ENCODE data around the gene ATMIN. TPM values are rescaled to one million over a fixed set of nuclear protein-coding genes. Genes with fewer than 3 reads are reported as not detected.
A peak's percentile ranks its signal among the peaks of the same experiment; 100 is the strongest.

Gene ATMIN
- total RNA-seq, 1 experiment from 2014 or later = 28.4 TPM

DNA sequence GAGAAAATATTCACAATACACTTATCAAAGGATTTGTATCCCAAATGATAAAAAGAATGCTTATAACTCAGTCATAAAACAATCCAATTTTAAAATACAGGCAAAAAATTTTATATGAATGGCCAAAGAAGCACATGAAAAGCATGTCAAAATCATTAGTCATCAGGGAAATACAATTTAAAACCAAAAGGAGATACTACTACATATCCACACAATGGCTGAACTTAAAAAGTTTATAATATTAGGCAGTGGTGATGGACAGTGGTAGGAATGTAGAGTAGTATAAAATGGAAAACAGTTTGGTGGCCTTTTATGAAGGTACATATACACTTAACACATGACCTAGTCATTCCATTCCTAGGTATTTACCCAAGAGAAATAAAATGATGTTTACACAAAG is 41.2 kb upstream of the ATMIN start:
- peaks cover 10% of the 10 kb centered on the region for H3K4me1 ChIP-seq (ENCODE audit: control insufficient read depth, insufficient read depth, low read length)
- no peaks in the 10 kb centered on the region for H3K9me3 ChIP-seq (ENCODE audit: control insufficient read depth, insufficient read depth, low read depth, low read length)
- no peaks in the 10 kb centered on the region for H3K36me3 ChIP-seq (ENCODE audit: control insufficient read depth, insufficient read depth, low read length)
- DNase-seq (ENCODE audit: low read depth, low spot score) = no peak
- TF ChIP-seq POLR2AphosphoS5 (IDR thresholded peaks at IDR 0.05; ENCODE audit: low read depth, low read length) (no peak), TCF7L2 (IDR thresholded peaks at IDR 0.05; ENCODE audit: low read depth, low read length) (no peak), SIN3A (IDR thresholded peaks at IDR 0.05; ENCODE audit: borderline replicate concordance, insufficient read depth, low read depth, low read length) (no peak), REST (IDR thresholded peaks at IDR 0.05; ENCODE audit: insufficient read depth in 1 of 2, low read depth in 2 of 2, low read length in 1 of 2) (no peak)
- TF ChIP-seq, protein P1, sequence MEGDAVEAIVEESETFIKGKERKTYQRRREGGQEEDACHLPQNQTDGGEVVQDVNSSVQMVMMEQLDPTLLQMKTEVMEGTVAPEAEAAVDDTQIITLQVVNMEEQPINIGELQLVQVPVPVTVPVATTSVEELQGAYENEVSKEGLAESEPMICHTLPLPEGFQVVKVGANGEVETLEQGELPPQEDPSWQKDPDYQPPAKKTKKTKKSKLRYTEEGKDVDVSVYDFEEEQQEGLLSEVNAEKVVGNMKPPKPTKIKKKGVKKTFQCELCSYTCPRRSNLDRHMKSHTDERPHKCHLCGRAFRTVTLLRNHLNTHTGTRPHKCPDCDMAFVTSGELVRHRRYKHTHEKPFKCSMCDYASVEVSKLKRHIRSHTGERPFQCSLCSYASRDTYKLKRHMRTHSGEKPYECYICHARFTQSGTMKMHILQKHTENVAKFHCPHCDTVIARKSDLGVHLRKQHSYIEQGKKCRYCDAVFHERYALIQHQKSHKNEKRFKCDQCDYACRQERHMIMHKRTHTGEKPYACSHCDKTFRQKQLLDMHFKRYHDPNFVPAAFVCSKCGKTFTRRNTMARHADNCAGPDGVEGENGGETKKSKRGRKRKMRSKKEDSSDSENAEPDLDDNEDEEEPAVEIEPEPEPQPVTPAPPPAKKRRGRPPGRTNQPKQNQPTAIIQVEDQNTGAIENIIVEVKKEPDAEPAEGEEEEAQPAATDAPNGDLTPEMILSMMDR (IDR thresholded peaks at IDR 0.05) = no peak
- BruUV-seq (replicated peaks) = no TSS peak
- no peak overlapping the region for H3K4me3 ChIP-seq (ENCODE audit: low read depth in 2 of 2, low read length in 2 of 2)
- in situ Hi-C loops (cut with HindIII; ENCODE audit: low pct_unique_long_range_greater_than_20kb, low sequenced_read_pairs) (no loop called here), intact Hi-C loops (cut with micrococcal nuclease; ENCODE audit: unreplicated experiment) (no loop called here)
- ChIA-PET CTCF (interaction anchor here (0.6 kb wide), 1 partner anchor 19 kb away, joined by 3 read pairs; no protein-coding TSS in a partner anchor), POLR2A (no interaction called here)
- no peak for ATAC-seq
- H3K27ac ChIP-seq (ENCODE audit: low read length) = no peak overlapping the region
- no peaks in the 10 kb centered on the region for H3K27me3 ChIP-seq (ENCODE audit: control insufficient read depth, insufficient read depth, low read length)

DNA sequence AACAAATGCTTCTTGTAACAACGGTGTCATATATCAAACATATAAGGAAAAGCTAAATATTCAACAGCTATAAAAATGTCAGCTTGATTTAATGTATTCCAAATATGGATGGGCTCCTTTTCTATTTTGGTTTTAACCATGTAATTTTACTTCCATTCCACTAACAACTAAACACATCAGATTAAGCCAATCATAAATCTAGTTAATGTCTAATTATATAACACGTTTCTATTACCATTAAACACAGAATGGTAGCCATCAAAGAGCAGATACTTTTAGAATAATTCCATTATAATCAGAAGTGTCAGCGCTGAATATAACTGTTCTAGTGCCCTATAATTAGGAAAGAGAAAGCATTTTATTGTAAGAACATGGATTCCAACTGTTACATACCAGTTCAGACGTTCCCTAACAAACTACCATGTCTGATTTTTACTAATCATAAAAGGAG is 38.9 kb upstream of the ATMIN start:
- TSS peak; percentile 37 for BruUV-seq (replicated peaks)
- Histone ChIP-seq H3K4me1 (ENCODE audit: control insufficient read depth, insufficient read depth, low read length) (peaks cover 10% of the 10 kb centered on the region), H3K36me3 (ENCODE audit: control insufficient read depth, insufficient read depth, low read length) (no peaks in the 10 kb centered on the region), H3K27ac (ENCODE audit: low read length) (no peak overlapping the region), H3K4me3 (ENCODE audit: low read depth in 2 of 2, low read length in 2 of 2) (no peak overlapping the region), H3K9me3 (ENCODE audit: control insufficient read depth, insufficient read depth, low read depth, low read length) (no peaks in the 10 kb centered on the region), H3K27me3 (ENCODE audit: control insufficient read depth, insufficient read depth, low read length) (no peaks in the 10 kb centered on the region)
- intact Hi-C loops (cut with micrococcal nuclease; ENCODE audit: unreplicated experiment) = no loop called here
- DNase-seq (ENCODE audit: low read depth, low spot score) (no peak), ATAC-seq (no peak)
- TF ChIP-seq POLR2AphosphoS5 (IDR thresholded peaks at IDR 0.05; ENCODE audit: low read depth, low read length) = no peak
- TF ChIP-seq, protein P1 (IDR thresholded peaks at IDR 0.05) = no peak
- no peak for TF ChIP-seq SIN3A (IDR thresholded peaks at IDR 0.05; ENCODE audit: borderline replicate concordance, insufficient read depth, low read depth, low read length)
- no peak for TF ChIP-seq REST (IDR thresholded peaks at IDR 0.05; ENCODE audit: insufficient read depth in 1 of 2, low read depth in 2 of 2, low read length in 1 of 2)
- no peak for TF ChIP-seq TCF7L2 (IDR thresholded peaks at IDR 0.05; ENCODE audit: low read depth, low read length)
- in situ Hi-C loops (cut with HindIII; ENCODE audit: low pct_unique_long_range_greater_than_20kb, low sequenced_read_pairs) = no loop called here
- POLR2A ChIA-PET = interaction anchor here (0.5 kb wide), 1 partner anchor 18 kb away, joined by 4 read pairs; no protein-coding TSS in a partner anchor
- CTCF ChIA-PET = no interaction called here

Data from Panc1 (cell line).